Calu3 (cell line): ENCODE data around the gene EPB42. TPM values are rescaled to one million over a fixed set of nuclear protein-coding genes. Genes with fewer than 3 reads are reported as not detected.

Experiments used
- BruUV-seq: library from RNA; stranded (reverse); fragments of 400-500 nt; replicated peaks from 2 replicates; lab custom pipeline; 2021; lab: Mats Ljungman, UMichigan
- CTCF ChIA-PET: fragments of 300-600 bp; sonication (Branson Sonifier 250); formaldehyde crosslinking; loops from one replicate; lab custom pipeline; 2022; ENCODE audit warnings: antibody characterized with exemption; lab: Charles Lee
- DNase-seq: peaks from one replicate; pipeline ENCODE4 v3.0.0; 2022
- H3K27ac Mint-ChIP-seq: one replicate; pipeline ENCODE4 v1.8.0; 2022; ENCODE audit warnings: mixed read lengths; ENCODE audit not compliant: unreplicated experiment
- H3K27me3 Mint-ChIP-seq: one replicate; pipeline ENCODE4 v1.8.0; 2022; ENCODE audit warnings: mixed read lengths; ENCODE audit not compliant: unreplicated experiment
- H3K36me3 Mint-ChIP-seq: one replicate; pipeline ENCODE4 v1.8.0; 2022; ENCODE audit warnings: mild to moderate bottlenecking, moderate library complexity, mixed read lengths; ENCODE audit not compliant: insufficient read depth, unreplicated experiment
- H3K4me1 Mint-ChIP-seq: one replicate; pipeline ENCODE4 v1.8.0; 2022; ENCODE audit warnings: mild to moderate bottlenecking, low read depth, mixed read lengths; ENCODE audit not compliant: unreplicated experiment
- H3K4me3 Mint-ChIP-seq: one replicate; pipeline ENCODE4 v1.8.0; 2022; ENCODE audit warnings: mild to moderate bottlenecking, low read depth, moderate library complexity, mixed read lengths; ENCODE audit not compliant: unreplicated experiment
- H3K9me3 Mint-ChIP-seq: one replicate; pipeline ENCODE4 v1.8.0; 2022; ENCODE audit warnings: low read depth, mixed read lengths; ENCODE audit not compliant: unreplicated experiment
- CTCF ChIP-seq: fragments of 200-600 bp; IDR thresholded peaks from one replicate; pipeline ENCODE4 v1.8.0; 2022; ENCODE audit warnings: antibody characterized with exemption; ENCODE audit not compliant: unreplicated experiment
- intact Hi-C: fragments of 100-400 bp; cut with micrococcal nuclease; formaldehyde crosslinking; loops from one replicate; pipeline ENCODE4 v1.10.0; 2022; ENCODE audit not compliant: unreplicated experiment
- total RNA-seq: library from RNA; stranded (reverse); gene quantifications from 2 replicates; pipeline ENCODE4 v1.2.3, GENCODE V29; 2022

Gene EPB42
- total RNA-seq, 1 experiment from 2014 or later: not detected

GRCh38 chr15:43196760-43197548, 23.9 kb downstream of the EPB42 start:
- Mint-ChIP-seq H3K27ac (no peak overlapping the region), H3K27me3 (peaks cover 4% of the 10 kb centered on the region), H3K9me3 (no peaks in the 10 kb centered on the region), H3K4me1 (no peaks in the 10 kb centered on the region), H3K36me3 (no peaks in the 10 kb centered on the region), H3K4me3 (no peak overlapping the region)
- no peak for TF ChIP-seq CTCF
- BruUV-seq: no TSS peak
- no peak for DNase-seq
- CTCF ChIA-PET: no interaction called here
- intact Hi-C loops: no loop called here

DNA sequence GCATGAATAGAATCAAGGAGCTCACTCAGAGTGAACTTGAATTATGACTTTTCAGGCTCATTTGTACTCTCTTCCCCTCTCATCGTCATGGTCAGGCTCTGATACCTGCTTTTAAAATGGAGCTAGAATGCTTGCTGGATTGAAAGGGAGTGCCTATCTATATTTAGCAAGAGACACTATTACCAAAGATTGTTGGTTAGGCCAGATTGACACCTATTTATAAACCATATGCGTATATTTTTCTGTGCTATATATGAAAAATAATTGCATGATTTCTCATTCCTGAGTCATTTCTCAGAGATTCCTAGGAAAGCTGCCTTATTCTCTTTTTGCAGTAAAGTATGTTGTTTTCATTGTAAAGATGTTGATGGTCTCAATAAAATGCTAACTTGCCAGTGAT, 26.0 kb downstream of the EPB42 start:
- Mint-ChIP-seq H3K27ac (no peak overlapping the region), H3K27me3 (no peaks in the 10 kb centered on the region), H3K9me3 (no peaks in the 10 kb centered on the region), H3K36me3 (no peaks in the 10 kb centered on the region), H3K4me3 (no peak overlapping the region), H3K4me1 (no peaks in the 10 kb centered on the region)
- BruUV-seq: no TSS peak
- CTCF ChIA-PET: no interaction called here
- DNase-seq: no peak
- intact Hi-C loops: no loop called here
- TF ChIP-seq CTCF: no peak

DNA sequence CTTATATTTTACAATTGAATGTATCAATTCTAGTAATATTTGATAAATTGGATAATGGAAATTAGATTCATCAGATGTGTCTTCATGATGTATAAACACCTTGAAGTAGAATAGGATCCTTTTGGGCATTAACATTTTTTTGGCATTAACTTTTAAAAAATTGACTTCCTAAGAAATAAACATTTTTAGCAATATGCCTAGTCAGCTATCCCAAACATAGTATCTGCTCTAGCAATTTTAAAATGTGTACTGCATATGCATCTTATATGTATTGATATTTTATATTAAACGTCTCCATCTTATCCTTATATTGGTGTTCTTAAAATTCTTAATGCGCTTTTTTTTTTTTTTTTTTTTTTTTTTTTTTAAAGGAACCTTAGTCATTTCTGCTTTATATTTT, 27.1 kb downstream of the EPB42 start:
- intact Hi-C loops: no loop called here
- CTCF ChIA-PET: interaction anchor here (0.6 kb wide), 1 partner anchor 181 kb away, joined by 3 read pairs; no protein-coding TSS in a partner anchor
- Mint-ChIP-seq H3K4me3 (no peak overlapping the region), H3K27me3 (no peaks in the 10 kb centered on the region), H3K4me1 (no peaks in the 10 kb centered on the region), H3K36me3 (no peaks in the 10 kb centered on the region), H3K27ac (no peak overlapping the region), H3K9me3 (no peaks in the 10 kb centered on the region)
- TF ChIP-seq CTCF: no peak
- BruUV-seq: no TSS peak
- no peak for DNase-seq

DNA sequence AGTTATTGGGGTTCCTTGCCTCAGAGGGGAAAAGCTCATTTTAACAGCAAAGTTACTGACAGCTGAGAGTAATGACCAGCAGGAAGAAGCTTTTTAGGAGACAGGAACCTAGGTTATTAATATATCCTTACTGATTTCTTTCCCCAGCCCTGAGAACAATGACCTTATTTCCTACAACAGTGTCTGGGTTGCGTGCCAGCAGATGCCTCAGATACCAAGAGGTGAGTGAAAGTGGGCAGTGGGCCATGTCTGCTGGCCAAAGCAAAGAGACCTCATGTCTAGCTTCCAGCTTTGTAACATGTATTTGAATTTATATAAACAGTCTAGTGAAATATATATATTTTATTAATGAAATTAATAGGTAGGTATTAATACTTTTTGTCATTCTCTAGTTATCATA, 30.6 kb downstream of the EPB42 start:
- BruUV-seq: no TSS peak
- CTCF ChIA-PET: no interaction called here
- no peak overlapping the region for H3K27ac Mint-ChIP-seq
- no peaks in the 10 kb centered on the region for H3K9me3 Mint-ChIP-seq
- TF ChIP-seq CTCF: no peak
- no peaks in the 10 kb centered on the region for H3K4me1 Mint-ChIP-seq
- intact Hi-C loops: no loop called here
- H3K36me3 Mint-ChIP-seq: peaks cover 9% of the 10 kb centered on the region
- H3K27me3 Mint-ChIP-seq: no peaks in the 10 kb centered on the region
- DNase-seq: no peak
- H3K4me3 Mint-ChIP-seq: no peak overlapping the region
